ENCODE measurements around the gene BMI1.

DNA sequence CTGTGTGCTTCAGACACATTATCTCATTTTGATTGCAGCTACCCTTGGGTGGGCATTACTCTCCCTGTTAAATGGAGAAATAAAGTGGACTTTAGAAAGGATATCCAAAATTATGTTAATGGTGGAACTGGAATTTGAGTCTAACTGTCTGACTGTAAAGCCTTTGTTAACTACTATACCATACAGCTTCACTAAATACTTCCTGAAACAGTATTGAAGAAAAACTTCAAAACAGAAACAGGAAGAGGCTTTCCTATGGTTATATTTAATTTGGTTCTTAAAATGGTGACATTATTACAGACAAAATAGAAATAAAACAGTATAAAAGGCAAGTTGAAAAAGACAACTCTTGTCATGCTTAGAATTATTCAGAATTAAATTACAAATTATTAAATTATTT, 49.4 kb downstream of the BMI1 start:
- TF ChIP-seq TCF4 (CRISPR knock-in tag; IDR thresholded peaks at IDR 0.05; ENCODE audit: borderline replicate concordance) (no peak), OSR1 (CRISPR knock-in tag; IDR thresholded peaks at IDR 0.05) (no peak), ZNF70 (CRISPR knock-in tag; IDR thresholded peaks at IDR 0.05) (no peak), BACH2 (CRISPR knock-in tag; IDR thresholded peaks at IDR 0.05; ENCODE audit: borderline replicate concordance) (no peak), CSDC2 (CRISPR knock-in tag; IDR thresholded peaks at IDR 0.05) (no peak), ARNTL (CRISPR knock-in tag; IDR thresholded peaks at IDR 0.05; ENCODE audit: borderline replicate concordance, low read depth) (no peak), ISL1 (CRISPR knock-in tag; IDR thresholded peaks at IDR 0.05) (no peak), ZFP3 (CRISPR knock-in tag; IDR thresholded peaks at IDR 0.05) (no peak)
- TF ChIP-seq, protein P1, sequence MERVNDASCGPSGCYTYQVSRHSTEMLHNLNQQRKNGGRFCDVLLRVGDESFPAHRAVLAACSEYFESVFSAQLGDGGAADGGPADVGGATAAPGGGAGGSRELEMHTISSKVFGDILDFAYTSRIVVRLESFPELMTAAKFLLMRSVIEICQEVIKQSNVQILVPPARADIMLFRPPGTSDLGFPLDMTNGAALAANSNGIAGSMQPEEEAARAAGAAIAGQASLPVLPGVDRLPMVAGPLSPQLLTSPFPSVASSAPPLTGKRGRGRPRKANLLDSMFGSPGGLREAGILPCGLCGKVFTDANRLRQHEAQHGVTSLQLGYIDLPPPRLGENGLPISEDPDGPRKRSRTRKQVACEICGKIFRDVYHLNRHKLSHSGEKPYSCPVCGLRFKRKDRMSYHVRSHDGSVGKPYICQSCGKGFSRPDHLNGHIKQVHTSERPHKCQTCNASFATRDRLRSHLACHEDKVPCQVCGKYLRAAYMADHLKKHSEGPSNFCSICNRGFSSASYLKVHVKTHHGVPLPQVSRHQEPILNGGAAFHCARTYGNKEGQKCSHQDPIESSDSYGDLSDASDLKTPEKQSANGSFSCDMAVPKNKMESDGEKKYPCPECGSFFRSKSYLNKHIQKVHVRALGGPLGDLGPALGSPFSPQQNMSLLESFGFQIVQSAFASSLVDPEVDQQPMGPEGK (CRISPR knock-in tag; IDR thresholded peaks at IDR 0.05; ENCODE audit: borderline replicate concordance): no peak
- TF ChIP-seq, protein P2, sequence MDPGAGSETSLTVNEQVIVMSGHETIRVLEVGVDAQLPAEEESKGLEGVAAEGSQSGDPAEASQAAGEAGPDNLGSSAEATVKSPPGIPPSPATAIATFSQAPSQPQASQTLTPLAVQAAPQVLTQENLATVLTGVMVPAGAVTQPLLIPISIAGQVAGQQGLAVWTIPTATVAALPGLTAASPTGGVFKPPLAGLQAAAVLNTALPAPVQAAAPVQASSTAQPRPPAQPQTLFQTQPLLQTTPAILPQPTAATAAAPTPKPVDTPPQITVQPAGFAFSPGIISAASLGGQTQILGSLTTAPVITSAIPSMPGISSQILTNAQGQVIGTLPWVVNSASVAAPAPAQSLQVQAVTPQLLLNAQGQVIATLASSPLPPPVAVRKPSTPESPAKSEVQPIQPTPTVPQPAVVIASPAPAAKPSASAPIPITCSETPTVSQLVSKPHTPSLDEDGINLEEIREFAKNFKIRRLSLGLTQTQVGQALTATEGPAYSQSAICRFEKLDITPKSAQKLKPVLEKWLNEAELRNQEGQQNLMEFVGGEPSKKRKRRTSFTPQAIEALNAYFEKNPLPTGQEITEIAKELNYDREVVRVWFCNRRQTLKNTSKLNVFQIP (CRISPR knock-in tag; IDR thresholded peaks at IDR 0.05; ENCODE audit: borderline replicate concordance, low read depth): no peak
